ENCODE measurements around the gene CNTRL.
"Not testable (repeated sequence)": the region's sequence is repeated elsewhere in the genome, so short reads cannot be mapped to it uniquely, and the experiment has no call there.

Gene CNTRL

GRCh38 chr9:121069396-121069795 lies 5.4 kb upstream of the CNTRL start:
- no peak for DNase-seq (ENCODE audit: low read depth in 3 of 3)

GRCh38 chr9:121071370-121071755 lies 3.4 kb upstream of the CNTRL start:
- DNase-seq (ENCODE audit: low read depth in 3 of 3), result no peak

DNA sequence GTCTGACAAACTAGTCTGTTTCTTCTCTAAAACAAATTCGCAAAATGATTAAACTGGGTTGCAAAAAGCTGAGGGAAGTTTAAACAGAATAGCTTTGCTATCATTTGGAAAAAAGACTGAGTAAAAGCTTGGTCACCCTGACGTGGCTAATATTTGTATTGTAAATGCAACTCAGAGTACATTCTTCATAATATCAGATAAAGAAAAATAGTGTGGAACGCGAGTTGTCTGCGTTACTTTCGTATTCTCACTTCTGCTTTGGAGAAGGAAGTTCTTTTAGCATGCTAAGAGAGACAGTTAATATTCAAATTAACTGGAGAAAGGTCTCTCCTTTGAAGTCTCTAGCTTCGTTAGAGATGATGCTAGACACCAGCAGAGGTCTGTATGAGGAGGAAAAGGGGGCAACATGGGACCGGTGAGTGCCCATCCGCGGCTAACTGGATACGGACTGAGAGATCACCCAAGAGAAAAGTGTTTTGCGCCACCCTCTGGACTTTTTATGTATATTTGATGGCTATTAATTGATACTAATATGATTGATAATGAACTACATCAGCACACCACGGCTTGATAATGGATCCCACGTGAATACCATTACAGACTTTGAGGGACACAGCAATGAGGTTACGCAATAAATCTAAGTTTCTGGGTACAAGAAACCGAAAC lies 2.9 kb upstream of the CNTRL start:
- DNase-seq (ENCODE audit: low read depth in 3 of 3), result no peak

- DNase-seq (ENCODE audit: low read depth in 3 of 3), result no peak
Observed at GRCh38 chr9:121073038-121073437, 1.7 kb upstream of the CNTRL start.

DNA sequence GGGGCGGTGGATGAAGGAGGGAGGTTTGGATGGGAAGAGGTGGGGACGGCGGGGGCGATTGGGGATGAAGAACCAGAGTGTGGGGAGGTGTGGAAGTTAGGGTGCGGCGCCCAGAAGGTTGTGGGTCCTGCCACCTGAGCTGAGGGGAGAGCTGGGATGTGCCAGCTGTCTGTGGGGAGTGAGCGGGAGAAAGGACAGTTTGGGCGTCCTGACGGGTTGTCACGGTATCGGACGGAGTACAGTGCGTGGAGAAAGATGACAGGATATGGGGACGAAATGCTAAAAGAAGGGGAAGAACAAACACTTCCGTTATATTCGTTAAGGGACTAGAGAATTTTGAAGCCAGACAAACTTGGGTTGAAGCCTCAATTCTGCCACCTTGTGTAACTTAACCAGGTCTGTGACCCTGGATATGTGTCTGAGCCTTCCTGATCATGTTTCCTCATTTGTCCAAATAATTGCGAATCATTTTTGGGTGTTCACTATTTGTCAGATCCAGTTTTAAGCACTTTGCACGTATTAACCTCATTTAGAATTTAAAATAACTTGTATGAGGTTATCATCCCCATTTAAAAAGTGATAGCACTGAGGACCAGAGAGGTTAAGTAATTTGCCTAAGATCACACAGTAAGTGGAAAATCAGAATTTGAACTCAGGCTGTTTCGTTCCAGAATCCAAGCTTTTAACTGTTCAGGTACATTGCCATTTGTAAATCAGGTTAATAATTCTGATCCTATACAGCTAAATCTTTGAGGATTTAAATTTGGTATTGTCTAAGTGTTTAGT lies 689 bp downstream of the CNTRL start:
- DNase-seq (ENCODE audit: low read depth in 3 of 3), result no peak

DNA sequence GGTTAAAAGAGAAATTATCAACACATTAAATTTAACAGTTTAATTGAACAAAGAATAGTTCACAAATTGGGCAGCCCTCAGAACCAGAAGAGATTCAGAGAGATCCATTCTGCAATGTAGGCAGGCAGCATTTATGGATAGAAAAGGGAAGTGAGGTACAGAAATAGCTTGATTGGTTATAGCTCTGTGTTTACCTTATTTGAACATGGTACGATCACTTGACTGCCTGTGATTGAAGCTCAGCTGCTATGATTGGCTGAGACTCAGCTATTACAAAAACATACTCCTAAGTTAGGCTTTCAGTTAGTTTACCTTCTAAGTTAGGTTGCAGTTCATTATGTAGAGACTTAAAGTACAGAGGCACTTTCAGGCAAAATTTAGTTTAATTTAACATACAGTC lies 7.3 kb downstream of the CNTRL start:
- no peak for DNase-seq (ENCODE audit: low read depth in 3 of 3)

- DNase-seq (ENCODE audit: low read depth in 3 of 3), result no peak
Observed at GRCh38 chr9:121085661-121086060, 10.9 kb downstream of the CNTRL start.

- DNase-seq (ENCODE audit: low read depth in 3 of 3), result no peak
Observed at GRCh38 chr9:121088576-121088975, 13.8 kb downstream of the CNTRL start.

DNA sequence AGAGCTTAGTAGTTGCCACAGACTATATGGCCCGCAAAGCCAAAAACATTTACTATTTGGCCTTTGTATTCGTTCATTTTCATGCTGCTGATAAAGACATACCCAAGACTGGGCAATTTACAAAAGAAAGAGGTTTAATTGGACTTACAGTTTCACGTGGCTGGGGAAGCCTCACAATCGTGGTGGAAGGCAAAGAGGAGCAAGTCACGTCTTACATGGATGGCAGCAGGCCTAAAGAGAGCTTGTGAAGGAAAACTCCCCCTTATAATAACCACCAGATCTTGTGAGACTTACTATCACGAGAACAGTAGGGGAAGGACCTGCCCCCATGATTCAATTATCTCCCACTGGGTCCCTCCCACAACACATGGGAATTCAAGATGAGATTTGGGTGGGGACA lies 16.0 kb downstream of the CNTRL start:
- not testable (repeated sequence) for DNase-seq (ENCODE audit: low read depth in 3 of 3)

DNA sequence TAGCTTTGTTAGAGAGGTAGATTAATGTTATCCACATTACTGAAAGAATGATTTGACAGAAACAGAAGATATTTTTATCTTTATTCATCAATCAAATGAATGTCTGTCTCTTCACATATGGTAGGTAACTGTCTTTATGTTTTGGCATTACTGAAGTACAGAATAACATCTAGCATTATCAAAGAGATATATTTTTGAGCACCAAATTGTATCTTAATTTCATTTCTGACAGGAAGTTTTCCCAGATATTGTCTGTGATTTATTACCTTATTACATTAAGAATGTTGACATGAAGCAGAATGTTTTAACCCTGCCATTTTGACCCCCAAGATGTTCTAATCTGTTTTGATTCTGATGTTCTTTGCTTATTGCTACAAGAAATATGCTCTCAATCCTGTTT lies 20.3 kb downstream of the CNTRL start:
- no peak for DNase-seq (ENCODE audit: low read depth in 3 of 3)

GRCh38 chr9:121098567-121099198 lies 23.9 kb downstream of the CNTRL start:
- no peak for DNase-seq (ENCODE audit: low read depth in 3 of 3)

GRCh38 chr9:121104054-121104453 lies 29.3 kb downstream of the CNTRL start:
- DNase-seq (ENCODE audit: low read depth in 3 of 3), result not testable (repeated sequence)

GRCh38 chr9:121105531-121105930 lies 30.8 kb downstream of the CNTRL start:
- no peak for DNase-seq (ENCODE audit: low read depth in 3 of 3)

GRCh38 chr9:121107029-121107428 lies 32.3 kb downstream of the CNTRL start:
- DNase-seq (ENCODE audit: low read depth in 3 of 3), result no peak

DNA sequence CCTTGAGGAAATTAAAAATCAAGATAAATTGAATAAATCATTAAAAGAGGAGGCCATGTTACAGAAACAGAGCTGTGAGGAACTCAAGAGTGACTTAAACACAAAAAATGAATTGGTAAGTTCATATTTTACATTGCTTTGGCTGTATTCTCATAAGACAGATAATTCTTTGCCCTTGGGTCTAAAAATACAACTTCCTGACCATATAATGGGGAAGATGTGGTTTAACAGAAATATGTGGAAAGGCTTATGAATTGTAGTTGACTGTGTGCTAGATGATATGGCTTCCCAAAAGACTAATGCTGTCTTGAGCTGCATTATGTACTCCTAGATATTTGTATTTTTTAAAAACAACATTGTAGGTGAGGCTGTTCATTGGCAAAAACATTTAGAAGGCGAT lies 33.1 kb downstream of the CNTRL start:
- no peak for DNase-seq (ENCODE audit: low read depth in 3 of 3)

DNA sequence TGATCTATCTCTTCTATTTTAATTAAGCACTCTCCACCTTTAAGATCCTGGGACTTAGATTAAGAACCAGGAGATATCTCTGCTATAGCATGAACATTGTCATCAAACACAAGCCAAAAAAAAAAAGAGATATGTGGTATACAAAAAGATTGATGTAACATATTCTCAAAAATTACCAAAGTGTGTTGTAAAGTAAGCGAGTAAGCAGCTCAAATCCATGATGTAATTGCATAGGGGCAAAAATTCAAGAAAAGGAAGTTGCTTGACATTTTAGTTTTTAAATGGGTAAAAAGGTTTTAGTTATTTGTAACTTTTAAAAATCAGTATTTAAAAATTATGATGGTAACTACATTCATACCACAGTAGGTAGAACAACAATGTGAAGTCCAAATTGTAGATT lies 40.7 kb downstream of the CNTRL start:
- no peak for DNase-seq (ENCODE audit: low read depth in 3 of 3)

DNA sequence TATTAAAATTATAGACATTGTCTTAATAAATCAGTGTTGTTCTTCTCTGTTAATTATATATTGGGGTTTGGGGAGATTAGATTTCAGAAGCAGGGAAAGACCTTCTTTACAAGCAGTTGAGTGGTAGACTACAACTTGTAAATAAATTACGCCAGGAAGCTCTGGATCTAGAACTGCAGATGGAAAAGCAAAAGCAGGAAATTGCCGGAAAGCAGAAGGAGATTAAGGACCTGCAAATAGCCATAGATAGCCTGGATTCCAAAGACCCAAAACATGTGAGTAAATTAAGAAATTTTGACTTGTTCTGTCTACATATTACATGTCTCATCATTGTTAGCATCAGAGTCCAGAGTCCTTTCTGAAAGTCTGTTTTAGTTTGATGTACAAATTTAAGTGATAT lies 43.5 kb downstream of the CNTRL start:
- no peak for DNase-seq (ENCODE audit: low read depth in 3 of 3)

DNA sequence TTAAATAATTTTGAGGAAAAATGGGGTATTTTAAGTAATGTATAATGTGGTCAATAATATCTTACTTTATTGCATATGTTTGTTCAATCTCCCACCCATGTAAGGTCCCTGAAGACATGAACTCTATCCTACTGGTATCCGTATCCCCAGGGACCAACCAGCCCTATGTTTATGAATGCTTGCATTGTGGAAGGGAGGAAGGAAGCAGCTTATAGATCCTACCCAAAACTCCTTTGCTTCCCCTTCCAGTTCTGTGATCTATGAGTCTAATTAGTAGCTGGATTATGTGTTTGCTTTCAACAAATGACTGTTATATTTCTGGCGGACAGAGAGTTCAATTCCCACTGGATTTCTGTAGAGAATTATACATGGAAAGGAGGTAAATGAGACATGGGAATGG lies 45.6 kb downstream of the CNTRL start:
- DNase-seq (ENCODE audit: low read depth in 3 of 3), result no peak

DNA sequence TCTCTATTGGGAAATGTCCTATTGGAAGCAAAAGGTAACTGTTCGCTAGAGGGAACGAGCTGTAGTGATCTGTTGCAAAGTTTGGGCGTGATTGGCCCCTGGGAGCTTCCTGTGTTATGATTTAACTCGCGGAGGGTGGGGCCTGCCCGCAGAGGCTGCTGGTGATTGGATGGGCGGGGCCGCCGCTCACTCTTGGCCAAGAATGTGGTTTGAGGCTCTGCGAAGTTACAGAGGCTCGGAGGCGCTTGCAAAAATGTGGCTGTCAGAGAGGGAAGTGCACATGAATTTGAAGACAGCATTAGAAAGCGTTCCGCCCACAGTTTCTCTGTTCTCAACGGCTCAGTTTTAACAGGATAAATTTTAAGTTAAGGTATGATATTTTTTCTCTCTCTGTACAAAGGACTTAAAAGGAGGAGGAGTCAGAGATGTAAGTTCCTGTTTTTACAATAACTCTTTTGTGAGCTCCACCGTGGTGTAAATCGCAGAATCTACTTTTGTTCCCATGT lies 46.9 kb downstream of the CNTRL start:
- DNase-seq (ENCODE audit: low read depth in 3 of 3), result peak; percentile 80 to 92 (median 89)

DNA sequence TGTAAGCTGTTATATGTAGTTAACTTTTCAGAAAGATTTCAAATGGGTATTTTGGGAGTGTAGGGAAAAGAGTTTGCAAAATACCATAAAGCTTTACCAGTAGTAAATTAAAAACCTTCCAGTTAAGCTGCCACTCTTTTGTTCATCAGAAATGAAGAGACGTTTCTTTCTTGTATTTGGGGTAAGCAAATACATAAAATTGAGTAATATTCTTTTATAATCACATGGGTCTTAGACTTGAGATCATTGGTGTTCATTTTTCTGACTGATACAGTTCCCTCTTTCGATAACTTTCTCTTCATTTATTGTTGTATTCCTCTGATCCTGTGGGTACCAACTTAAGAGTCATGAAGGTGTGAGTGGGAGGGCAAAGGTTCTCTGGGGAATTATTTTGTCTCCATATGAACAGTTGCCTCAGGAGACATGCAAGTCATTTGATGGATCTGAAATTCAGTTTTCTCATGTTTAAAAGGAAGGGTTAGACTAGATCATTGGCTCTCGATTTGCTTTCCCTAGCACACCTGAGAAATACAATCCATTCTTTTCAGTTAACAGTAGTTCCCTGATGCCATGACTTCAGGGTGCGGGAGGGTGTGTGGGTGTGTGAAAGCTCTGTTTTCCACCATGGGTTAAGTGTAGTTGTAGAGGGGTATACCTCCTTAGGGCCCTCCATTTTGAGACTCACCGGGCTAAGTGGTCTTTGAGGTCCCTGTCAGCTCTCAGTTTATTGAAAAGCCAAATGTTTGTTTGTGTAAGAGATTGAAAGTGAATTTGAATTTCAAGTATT lies 47.7 kb downstream of the CNTRL start:
- no peak for DNase-seq (ENCODE audit: low read depth in 3 of 3)

GRCh38 chr9:121123816-121124535 lies 49.2 kb downstream of the CNTRL start:
- DNase-seq (ENCODE audit: low read depth in 3 of 3), result no peak
